K562 (cell line): ENCODE measurements around the gene DDX54. TPM values are rescaled to one million over a fixed set of nuclear protein-coding genes. Genes with fewer than 3 reads are reported as not detected.
A peak's percentile ranks its signal among the peaks of the same experiment; 100 is the strongest.

Experiments
- ATAC-seq: fragments of 200-7000 bp; cut with Tn5 transposase; 3 replicates; pipeline ENCODE4 v1.9.1; 2020; ENCODE audit warnings: moderate library complexity
- Bru-seq: library from RNA; stranded (reverse); fragments of 400-500 nt; gene quantifications from one replicate; lab custom pipeline; 2021; lab: Mats Ljungman, UMichigan
- BruChase-seq, 2 experiments: library from RNA; stranded (reverse); fragments of 400-500 nt; gene quantifications; one replicate each; lab custom pipeline; 2021; lab: Mats Ljungman, UMichigan
- BruUV-seq: library from RNA; stranded (reverse); fragments of 400-500 nt; replicated peaks from 2 replicates; lab custom pipeline; 2021; lab: Mats Ljungman, UMichigan
- CTCF ChIA-PET: fragments of 300-600 bp; formaldehyde crosslinking; extraction: SDS; loops from one replicate; lab custom pipeline; 2021; ENCODE audit warnings: low intra/inter-chr PET ratio; lab: Yijun Ruan, JAX
- POLR2A ChIA-PET: fragments of 300-600, 350-650 bp; sonication (Branson Sonifier 250); formaldehyde crosslinking; extraction: SDS; loops from one replicate; lab custom pipeline; 2021; ENCODE audit warnings: antibody characterized with exemption, inconsistent platforms; lab: Yijun Ruan, JAX
- DNase-seq, 4 experiments: peaks; one replicate each; pipeline versions ENCODE4 v3.0.0 to v3.0.0-alpha.2; 2011 to 2018; ENCODE audit warnings: low spot score in 3 of 4, mixed read lengths in 3 of 4; ENCODE audit errors: extremely low read depth in 1 of 4
- FAIRE-seq: peaks from 2 replicates; lab custom pipeline; 2011; peaks lifted over from hg19 to GRCh38; lab: Jason Lieb, UNC
- H2AFZ ChIP-seq: 2 replicates; pipeline ENCODE4 v1.6.0; 2011; ENCODE audit warnings: low read depth, low read length, control low read depth, inconsistent platforms
- H3K27ac ChIP-seq: fragments of 200-600 bp; 3 replicates; pipeline ENCODE4 v1.8.0; 2011; ENCODE audit warnings: low read depth, mild to moderate bottlenecking, control low read depth, inconsistent platforms, low read length, moderate library complexity, mixed read lengths; ENCODE audit errors: extremely low read depth
- H3K27me3 ChIP-seq, 2 experiments: fragments of 300-600 bp in 1 of 2; 2 replicates in 1 of 2; 3 replicates in 1 of 2; pipeline versions ENCODE4 v1.6.0 to v1.8.0; 2011; ENCODE audit warnings: inconsistent platforms in 2 of 2, low read length in 2 of 2, mild to moderate bottlenecking in 1 of 2, mixed read lengths in 1 of 2, moderate library complexity in 1 of 2; ENCODE audit not compliant: control insufficient read depth in 2 of 2, insufficient read depth in 2 of 2
- H3K36me3 ChIP-seq: fragments of 300-600 bp; 3 replicates; pipeline ENCODE4 v1.8.0; 2011; ENCODE audit warnings: mild to moderate bottlenecking, low read length, inconsistent platforms; ENCODE audit not compliant: control insufficient read depth, insufficient read depth
- H3K4me1 ChIP-seq, 2 experiments: fragments of 200-600 bp in 1 of 2; replicated peaks in 1 of 2; 2 replicates in 1 of 2; 3 replicates in 1 of 2; pipeline versions ENCODE4 v1.5.1 to v1.8.0; 2011; ENCODE audit warnings: inconsistent platforms in 2 of 2, low read length in 2 of 2, mild to moderate bottlenecking in 1 of 2, mixed read lengths in 1 of 2, moderate library complexity in 1 of 2; ENCODE audit not compliant: control insufficient read depth in 2 of 2, insufficient read depth in 2 of 2
- H3K4me2 ChIP-seq: 2 replicates; pipeline ENCODE4 v1.6.1; 2011; ENCODE audit warnings: low read length, control low read depth, inconsistent platforms, mixed read lengths; ENCODE audit not compliant: insufficient read depth
- H3K4me3 ChIP-seq: fragments of 200-600 bp; sonication (generic), shearing (Covaris generic); 2 replicates; pipeline ENCODE4 v1.5.1; 2016; ENCODE audit warnings: control low read depth, inconsistent platforms
- H3K79me2 ChIP-seq: fragments of 200-600 bp; 3 replicates; pipeline ENCODE4 v1.8.0; 2011; ENCODE audit warnings: low read length, inconsistent platforms; ENCODE audit not compliant: control insufficient read depth, insufficient read depth
- H3K9ac ChIP-seq, 2 experiments: 2 replicates each; pipeline versions ENCODE4 v1.6.0 to v1.6.1; 2011; ENCODE audit warnings: low read depth in 2 of 2, low read length in 2 of 2, control low read depth in 1 of 2, inconsistent platforms in 1 of 2, mild to moderate bottlenecking in 1 of 2, mixed read lengths in 1 of 2; ENCODE audit not compliant: insufficient read depth in 1 of 2
- H3K9me1 ChIP-seq: one replicate; pipeline ENCODE4 v1.6.0; 2011; ENCODE audit warnings: inconsistent platforms, mild to moderate bottlenecking, low read length, moderate library complexity; ENCODE audit not compliant: control insufficient read depth, insufficient read depth
- H3K9me3 ChIP-seq: replicated peaks from 2 replicates; pipeline ENCODE4 v1.5.1; 2011; ENCODE audit warnings: low read depth, low read length, inconsistent platforms; ENCODE audit not compliant: control insufficient read depth, insufficient read depth
- H4K20me1 ChIP-seq: replicated peaks from 2 replicates; pipeline ENCODE4 v1.6.1; 2011; ENCODE audit warnings: low read length, inconsistent platforms, mixed read lengths; ENCODE audit not compliant: control insufficient read depth, insufficient read depth
- ATF4 ChIP-seq: fragments of 450-650 bp; formaldehyde crosslinking; IDR thresholded peaks from 2 replicates; pipeline ENCODE4 v1.4.0; 2022; ENCODE audit warnings: mild to moderate bottlenecking, moderate library complexity
- CREB1 ChIP-seq, 2 experiments: sonication (generic) in 1 of 2; formaldehyde crosslinking in 1 of 2; IDR thresholded peaks; 2 replicates each; pipeline versions ENCODE4 v1.6.1 to v1.8.0; 2012 to 2022; ENCODE audit warnings: inconsistent platforms in 1 of 2, mild to moderate bottlenecking in 1 of 2, missing genetic modification reagents in 1 of 2, moderate library complexity in 1 of 2
- JUN ChIP-seq, 2 experiments: sonication (generic) in 1 of 2; formaldehyde crosslinking in 1 of 2; IDR thresholded peaks; 2 replicates each; pipeline versions ENCODE4 v1.6.1 to v1.8.0; 2012 to 2022; ENCODE audit warnings: borderline replicate concordance in 2 of 2, mild to moderate bottlenecking in 2 of 2, improper control_type of control experiment in 1 of 2, low read depth in 1 of 2, low read length in 1 of 2, missing genetic modification reagents in 1 of 2
- POLR2AphosphoS5 ChIP-seq: IDR thresholded peaks from 2 replicates; pipeline ENCODE4 v1.6.1; 2011; ENCODE audit warnings: mild to moderate bottlenecking, low read depth, low read length, moderate library complexity; ENCODE audit not compliant: control insufficient read depth, insufficient read depth
- SIRT6 ChIP-seq: IDR thresholded peaks from one replicate; pipeline ENCODE4 v1.6.1; 2012; ENCODE audit warnings: low read depth, mild to moderate bottlenecking, control low read depth, inconsistent platforms, low read length, moderate library complexity
- SIX5 ChIP-seq, 2 experiments: IDR thresholded peaks; 2 replicates each; pipeline ENCODE4 v1.6.1; 2011; ENCODE audit warnings: low read length in 2 of 2, borderline replicate concordance in 1 of 2, low read depth in 1 of 2, mild to moderate bottlenecking in 1 of 2, moderate library complexity in 1 of 2; ENCODE audit not compliant: insufficient read depth in 1 of 2
- TEAD1 ChIP-seq, 2 experiments: fragments of 450-650 bp in 1 of 2; sonication (generic) in 1 of 2; formaldehyde crosslinking; IDR thresholded peaks; 2 replicates each; pipeline versions ENCODE4 v1.4.0 to v1.8.0; 2020 to 2022; ENCODE audit warnings: mild to moderate bottlenecking in 2 of 2, missing genetic modification reagents in 1 of 2
- WGBS: fragments of 100-300 bp; shearing (Covaris generic); methylation state at CpG from one replicate; pipeline ENCODE4 v1.1.6; 2016; ENCODE audit warnings: low coverage, mixed read lengths; ENCODE audit not compliant: insufficient coverage; ENCODE audit errors: missing lambda C conversion rate; 5-methylcytosine and 5-hydroxymethylcytosine counted together
- in situ Hi-C: fragments of 300-500 bp; cut with MboI; formaldehyde crosslinking; loops from 4 replicates; pipeline ENCODE4 v1.15.0; 2018; ENCODE audit warnings: inconsistent platforms, mixed read lengths
- intact Hi-C: fragments of 100-400 bp; cut with micrococcal nuclease; formaldehyde crosslinking; loops from 2 replicates; pipeline ENCODE4 v1.14.2; 2022
- long read RNA-seq, 3 experiments: library from polyadenylated mRNA in 2 of 3; library from RNA in 1 of 3; unstranded in 2 of 3; stranded (forward) in 1 of 3; transcript quantifications; one replicate each; pipeline ENCODE4 v2.0.0, GENCODE V29; 2019 to 2022
- polyA minus RNA-seq, 3 experiments: library from RNA; depleted of rRNA, polyadenylated mRNA; stranded (reverse); fragments of >200 nt; gene quantifications; 2 replicates each; pipeline ENCODE4 v1.2.3, GENCODE V29; 2011
- polyA plus RNA-seq, 8 experiments: library from polyadenylated mRNA; depleted of rRNA in 4 of 8; stranded (reverse) in 5 of 8; unstranded in 3 of 8; fragments of >200 nt; fragmentation: Nextera tagmentation in 2 of 8; fragmentation: Illumina TruSeq in 1 of 8; extraction: Ambion mirVana in 2 of 8; extraction: Trizol in 1 of 8; gene quantifications; 2 replicates each; pipeline versions ENCODE4 v1.2.1 to v1.2.3, GENCODE V29; 2011 to 2014; ENCODE audit warnings: inconsistent platforms in 1 of 8, missing spikeins in 1 of 8
- total RNA-seq, 7 experiments: library from RNA; depleted of rRNA in 6 of 7; stranded (reverse); fragments of >200 nt in 6 of 7; fragmentation: Illumina TruSeq in 2 of 7; extraction: Trizol in 2 of 7; gene quantifications; 2 replicates each; pipeline versions ENCODE4 v1.2.1 to v1.2.3, GENCODE V29; 2011 to 2021; ENCODE audit warnings: low replicate concordance in 1 of 7
- TF ChIP-seq, protein P1 (sequence below): conservative IDR thresholded peaks from 2 replicates; pipeline ENCODE4 v1.6.1; 2011; ENCODE audit warnings: low read depth, mild to moderate bottlenecking, low read length; ENCODE audit not compliant: control insufficient read depth
- TF ChIP-seq, protein P2 (sequence below): sonication (generic); formaldehyde crosslinking; IDR thresholded peaks from 2 replicates; pipeline ENCODE4 v1.9.0; 2022; ENCODE audit warnings: mild to moderate bottlenecking, missing genetic modification reagents

Gene DDX54
- total RNA-seq (2011; cell fraction: chromatin; rRNA removed; ENCODE audit: low replicate concordance): 60.9 and 181 TPM in 2 replicates
- total RNA-seq (2011; cell fraction: nucleolus; rRNA removed): 87.0 and 87.2 TPM in 2 replicates
- 56.8 and 61.4 TPM in 2 replicates for total RNA-seq (2011; cell fraction: nucleoplasm; rRNA removed)
- total RNA-seq (2014; rRNA removed) (100 and 135 TPM in 2 replicates), total RNA-seq (2014; rRNA removed; fragmentation: Illumina TruSeq; extraction: Trizol) (23.9 and 25.8 TPM in 2 replicates), total RNA-seq (2015; rRNA removed; fragmentation: Illumina TruSeq; extraction: Trizol) (48.5 and 51.4 TPM in 2 replicates), total RNA-seq (2021) (128 and 132 TPM in 2 replicates), polyA plus RNA-seq (2011; rRNA removed) (56.6 and 80.5 TPM in 2 replicates), polyA plus RNA-seq (2014; fragmentation: Illumina TruSeq; extraction: Trizol) (44.4 and 77.7 TPM in 2 replicates), polyA plus RNA-seq (2014; fragmentation: Nextera tagmentation; extraction: Ambion mirVana) (1 to 10 TPM; 1.4 to 3.1 TPM), polyA plus RNA-seq (2014; rRNA removed) (74.4 and 107 TPM in 2 replicates), polyA minus RNA-seq (2011; rRNA and poly(A)+ RNA removed) (47.0 and 50.2 TPM in 2 replicates), Bru-seq, nascent RNA (percentile 78 among the genes with signal in this experiment), BruChase-seq, experiment 1, labeled RNA remaining after a 2-hour chase (percentile 80 among the genes with signal in this experiment), BruChase-seq, experiment 2, labeled RNA remaining after a 6-hour chase (percentile 81 among the genes with signal in this experiment)
- polyA plus RNA-seq (2011; cell fraction: cytosol; rRNA removed): 71.0 and 78.8 TPM in 2 replicates
- 76.8 and 95.6 TPM in 2 replicates for polyA plus RNA-seq (2011; cell fraction: nucleus; rRNA removed)
- polyA plus RNA-seq (2012): 48.8 and 67.9 TPM in 2 replicates
- 52.1 and 64.3 TPM in 2 replicates for polyA minus RNA-seq (2011; cell fraction: cytosol; rRNA and poly(A)+ RNA removed)
- polyA minus RNA-seq (2011; cell fraction: nucleus; rRNA and poly(A)+ RNA removed): 31.1 and 49.1 TPM in 2 replicates
- long read RNA-seq, experiment 1, full-length matches to known transcripts: 132 of 518 reads
- long read RNA-seq, experiment 1, partial matches to known transcripts: 327 of 518 reads
- long read RNA-seq, experiment 1, other reads (novel, unspliced or antisense): 59 of 518 reads
- long read RNA-seq, experiment 2, full-length matches to known transcripts: 37 of 143 reads
- long read RNA-seq, experiment 2, partial matches to known transcripts: 80 of 143 reads
- long read RNA-seq, experiment 2, other reads (novel, unspliced or antisense): 26 of 143 reads
- long read RNA-seq, experiment 3, full-length matches to known transcripts: 35 of 55 reads
- long read RNA-seq, experiment 3, partial matches to known transcripts: 11 of 55 reads
- long read RNA-seq, experiment 3, other reads (novel, unspliced or antisense): 9 of 55 reads

GRCh38 chr12:113185180-113186032, at the start of gene DDX54, which contains the start of gene RITA1:
Gene DDX54, minus strand, starts transcription at chr12:113185478. Its CDS starts 27 bp downstream, at chr12:113185451.
Gene RITA1, plus strand, starts transcription at chr12:113185721. Its CDS starts 1,026 bp downstream, at chr12:113186747.
- H3K27me3 ChIP-seq: no peaks in the 10 kb centered on the region
- FAIRE-seq (no peak), DNase-seq (peak; percentile 77 to 87 (median 80)), ATAC-seq (peak; percentile 80)
- peaks cover 76% of the 10 kb centered on the region for H3K79me2 ChIP-seq
- WGBS: 0% methylated on average over 71 of the region's 89 CpGs
- H3K4me1 ChIP-seq: peaks cover 27 to 40% of the 10 kb centered on the region in 2 experiments; a peak in 4 of 5 replicates
- H3K27ac ChIP-seq: peak within 1 kb of the TSS; percentile 97
- no TSS peak for BruUV-seq
- in situ Hi-C loops (loop anchor here (25.0 kb wide), 1 partner anchor 227 kb away; the partner anchor contains the start of genes SDS and SDSL), intact Hi-C loops (no loop called here)
- no peaks in the 10 kb centered on the region for H3K9me1 ChIP-seq
- ChIA-PET CTCF (no interaction called here), POLR2A (interaction anchor here (0.6 to 1.5 kb wide), 5 partner anchors 48 to 931 kb away, joined by 3 read pairs; no protein-coding TSS in a partner anchor)
- H3K4me3 ChIP-seq: peak within 1 kb of the TSS; percentile 91
- H3K9me3 ChIP-seq: no peaks in the 10 kb centered on the region
- H3K4me2 ChIP-seq: peak within 1 kb of the TSS; percentile 84
- H2AFZ ChIP-seq: peak within 1 kb of the TSS; percentile 97
- peak within 1 kb of the TSS; percentile 96 to 100 for H3K9ac ChIP-seq
- H4K20me1 ChIP-seq: peaks cover 3% of the 10 kb centered on the region; the same call in 1 of the 2 replicates
- peaks cover 58% of the 10 kb centered on the region for H3K36me3 ChIP-seq
- 0 out of 2 replicates have a peak, but pooled peaks have one; percentile 33 for TF ChIP-seq ATF4 (CRISPR knock-in tag)
- TF ChIP-seq SIX5 (IDR thresholded peaks at IDR 0.05; ENCODE audit: borderline replicate concordance in 1 of 2, insufficient read depth in 1 of 2, low read depth in 1 of 2, low read length in 2 of 2): 0 out of 4 replicates have a peak, but pooled peaks of 1 of the 2 experiments have one; percentile 22
- TF ChIP-seq, protein P1, sequence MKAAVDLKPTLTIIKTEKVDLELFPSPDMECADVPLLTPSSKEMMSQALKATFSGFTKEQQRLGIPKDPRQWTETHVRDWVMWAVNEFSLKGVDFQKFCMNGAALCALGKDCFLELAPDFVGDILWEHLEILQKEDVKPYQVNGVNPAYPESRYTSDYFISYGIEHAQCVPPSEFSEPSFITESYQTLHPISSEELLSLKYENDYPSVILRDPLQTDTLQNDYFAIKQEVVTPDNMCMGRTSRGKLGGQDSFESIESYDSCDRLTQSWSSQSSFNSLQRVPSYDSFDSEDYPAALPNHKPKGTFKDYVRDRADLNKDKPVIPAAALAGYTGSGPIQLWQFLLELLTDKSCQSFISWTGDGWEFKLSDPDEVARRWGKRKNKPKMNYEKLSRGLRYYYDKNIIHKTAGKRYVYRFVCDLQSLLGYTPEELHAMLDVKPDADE: peak; percentile 55
- TF ChIP-seq SIRT6: no peak
- no peak for TF ChIP-seq JUN (IDR thresholded peaks at IDR 0.05; ENCODE audit: borderline replicate concordance, low read depth, low read length)
- no peak for TF ChIP-seq JUN (CRISPR knock-in tag; IDR thresholded peaks at IDR 0.05; ENCODE audit: borderline replicate concordance)
- peak in 1 of 2 experiments; percentile 89; a peak in 2 of 4 replicates for TF ChIP-seq TEAD1 (CRISPR knock-in tag; IDR thresholded peaks at IDR 0.05)
- TF ChIP-seq, protein P2, sequence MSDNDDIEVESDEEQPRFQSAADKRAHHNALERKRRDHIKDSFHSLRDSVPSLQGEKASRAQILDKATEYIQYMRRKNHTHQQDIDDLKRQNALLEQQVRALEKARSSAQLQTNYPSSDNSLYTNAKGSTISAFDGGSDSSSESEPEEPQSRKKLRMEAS (CRISPR knock-in tag): peak; percentile 97
- peak; percentile 53; the same call in 1 of the 2 replicates for TF ChIP-seq CREB1 (IDR thresholded peaks at IDR 0.05)
- peak; percentile 67 for TF ChIP-seq CREB1 (CRISPR knock-in tag; IDR thresholded peaks at IDR 0.05)
- peak; percentile 63 for TF ChIP-seq POLR2AphosphoS5
